IPS DF 4.7 (cell line): ENCODE results near the gene RAB3B.
"Not testable (repeated sequence)": the region's sequence is repeated elsewhere in the genome, so short reads cannot be mapped to it uniquely, and the experiment has no call there.

Source experiments
- DNase-seq: peaks from one replicate; pipeline ENCODE4 v3.0.0-alpha.2; 2013; ENCODE audit warnings: low spot score; ENCODE audit errors: extremely low read depth

RAB3B gene

GRCh38 chr1:51990478-51990965 lies at the start of gene RAB3B:
Gene RAB3B, minus strand, starts transcription at chr1:51990700. Its CDS starts 13,583 bp downstream, at chr1:51977117.
- no peak for DNase-seq

GRCh38 chr1:52037909-52038308 lies 47.4 kb upstream of the RAB3B start:
- no peak for DNase-seq

DNA sequence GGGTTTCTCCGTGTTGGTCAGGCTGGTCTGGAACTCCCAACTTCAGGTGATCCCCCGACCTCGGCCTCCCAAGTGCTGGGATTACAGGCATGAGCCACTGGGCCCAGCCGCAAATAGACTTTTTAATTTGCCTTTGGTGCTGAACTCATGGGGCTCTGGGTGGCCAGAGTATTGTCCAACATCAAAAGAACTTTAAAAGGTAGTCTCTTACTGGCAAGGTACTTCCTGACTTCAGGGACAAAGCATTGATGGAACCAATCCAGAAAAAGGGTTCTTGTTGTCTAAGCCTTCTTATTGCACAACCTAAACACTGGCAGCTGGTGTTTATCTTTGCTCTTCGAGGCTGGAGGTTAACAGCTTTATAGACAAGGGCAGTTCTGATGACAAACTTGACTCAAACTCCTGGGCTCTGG lies 46.9 kb upstream of the RAB3B start:
- no peak for DNase-seq

DNA sequence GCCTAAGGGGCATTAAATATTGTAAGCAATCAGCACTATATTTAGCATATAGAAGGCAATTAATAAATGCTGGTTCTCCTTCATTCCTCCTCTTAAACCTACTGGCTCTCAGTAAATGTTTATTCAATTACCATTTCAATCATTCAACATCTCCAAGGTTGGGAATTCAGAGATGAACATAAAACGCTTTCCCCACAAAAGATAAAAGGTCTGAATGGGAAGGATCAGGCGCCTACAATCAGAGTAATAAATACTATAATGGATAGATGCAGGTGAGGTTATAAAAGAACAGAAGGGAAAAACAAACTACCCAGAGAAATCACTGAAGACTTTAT lies 43.5 kb upstream of the RAB3B start:
- DNase-seq: no peak

DNA sequence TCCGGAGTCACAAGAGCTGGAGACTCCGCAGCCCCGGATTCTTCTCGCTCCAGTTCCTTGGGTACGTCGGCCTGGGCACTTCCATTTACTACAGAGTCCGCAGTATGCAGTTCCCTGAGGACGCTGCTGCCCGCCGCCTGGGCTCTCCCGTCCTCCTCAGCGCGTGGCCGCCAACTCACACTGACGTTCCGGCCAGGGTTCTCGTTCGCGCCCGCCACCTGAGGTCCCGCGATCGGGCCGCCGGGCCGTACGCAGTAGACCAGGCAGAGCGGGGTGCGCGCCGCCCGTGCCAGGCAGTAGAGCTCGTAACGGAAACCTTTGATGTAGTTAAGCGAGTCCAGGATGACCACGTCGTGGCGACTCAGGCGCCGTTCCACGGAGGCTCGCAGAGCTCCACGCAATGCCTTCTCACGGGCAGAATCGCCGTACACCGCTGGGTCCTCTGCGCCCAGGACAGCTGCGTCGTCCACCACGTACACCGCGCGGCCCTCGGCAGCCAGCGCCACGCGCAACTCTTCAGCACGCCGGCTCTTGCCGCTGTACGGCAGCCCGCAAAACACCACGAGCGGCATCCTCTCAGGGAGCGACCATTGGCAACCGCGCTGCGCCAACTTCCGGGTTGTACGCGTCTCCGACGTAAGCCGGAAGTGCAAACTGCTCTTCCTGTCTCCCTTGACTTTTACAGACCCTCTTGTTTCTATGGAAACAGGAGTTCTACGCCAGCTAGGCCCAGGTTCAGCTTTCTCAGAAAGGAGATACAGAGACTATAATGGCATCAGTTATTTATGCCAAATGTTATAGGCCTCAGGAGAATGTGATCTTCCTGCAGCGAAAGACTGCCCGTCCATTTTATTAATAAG lies 42.9 kb upstream of the RAB3B start, which contains the start of gene KTI12:
Gene KTI12, minus strand, starts transcription at position 621 of the 860 bp plus-strand sequence. Its CDS starts 49 bp downstream, at position 572.
- DNase-seq: no peak

DNA sequence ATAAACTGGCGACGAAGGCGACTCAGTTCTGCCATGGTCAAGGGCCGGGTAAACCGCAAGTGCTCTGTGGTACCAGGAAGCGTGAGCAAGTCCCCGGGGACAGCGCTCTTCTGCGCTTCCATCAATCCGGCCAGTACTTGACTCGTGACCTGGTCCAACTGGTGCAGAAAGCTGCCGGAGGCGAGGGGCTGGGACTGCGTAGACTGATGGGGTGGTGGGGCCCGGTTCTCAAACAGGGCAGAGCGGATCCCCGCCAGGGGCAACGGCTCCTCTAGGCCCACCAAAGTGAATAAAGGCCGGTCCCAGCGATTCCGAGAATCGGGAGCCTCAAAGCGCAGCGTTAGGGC lies 42.3 kb upstream of the RAB3B start:
- DNase-seq: no peak

DNA sequence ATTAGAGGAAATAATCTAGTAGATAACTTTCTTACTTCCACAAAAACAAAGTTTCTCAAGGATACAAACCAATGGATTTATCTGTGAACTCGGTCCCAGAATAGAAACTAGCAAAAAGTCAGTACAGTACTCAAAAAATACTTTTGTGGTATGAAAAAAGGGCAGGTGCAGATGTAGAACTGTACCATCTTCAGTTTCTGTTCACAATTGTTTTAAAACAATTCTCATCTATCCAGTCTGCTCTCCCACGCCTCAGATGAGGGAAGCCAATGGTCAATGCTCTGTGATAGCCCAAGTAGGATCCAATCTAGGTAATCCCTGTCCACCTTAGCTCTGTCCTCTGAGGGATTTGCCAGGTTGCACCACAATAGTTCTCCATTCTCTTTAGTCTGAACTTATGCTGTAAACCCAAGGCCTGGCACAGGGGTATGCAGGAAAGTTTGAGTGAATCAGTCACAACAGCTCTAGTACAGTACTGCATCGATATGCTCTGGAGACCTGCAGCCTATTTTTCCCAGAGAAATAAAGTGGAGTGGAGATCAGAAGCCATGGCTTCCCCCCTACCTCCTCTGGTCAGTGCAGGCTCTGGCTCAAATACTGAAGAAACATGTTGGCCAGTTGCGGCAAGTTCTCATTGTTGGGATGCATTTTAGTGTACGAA lies 41.8 kb upstream of the RAB3B start:
- no peak for DNase-seq

DNA sequence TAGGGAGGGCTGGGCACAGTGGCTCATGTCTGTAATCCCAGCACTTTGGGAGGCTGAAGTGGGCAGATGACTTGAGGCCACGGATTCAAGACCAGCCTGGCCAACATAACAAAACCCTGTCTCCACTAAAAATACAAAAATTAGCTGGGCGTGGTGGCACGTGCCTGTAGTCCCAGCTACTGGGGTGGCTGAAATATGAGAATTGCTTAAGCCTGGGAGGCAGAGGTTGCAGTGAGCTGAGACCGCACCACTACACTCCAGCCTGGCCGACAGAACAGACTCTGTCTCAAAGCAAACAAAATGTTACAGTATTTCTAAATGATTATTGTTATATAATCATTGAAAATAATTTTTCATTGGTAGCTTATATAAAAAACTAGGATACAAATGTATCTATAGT lies 38.3 kb upstream of the RAB3B start:
- not testable (repeated sequence) for DNase-seq

GRCh38 chr1:52028328-52028727 lies 37.8 kb upstream of the RAB3B start:
- DNase-seq: no peak

DNA sequence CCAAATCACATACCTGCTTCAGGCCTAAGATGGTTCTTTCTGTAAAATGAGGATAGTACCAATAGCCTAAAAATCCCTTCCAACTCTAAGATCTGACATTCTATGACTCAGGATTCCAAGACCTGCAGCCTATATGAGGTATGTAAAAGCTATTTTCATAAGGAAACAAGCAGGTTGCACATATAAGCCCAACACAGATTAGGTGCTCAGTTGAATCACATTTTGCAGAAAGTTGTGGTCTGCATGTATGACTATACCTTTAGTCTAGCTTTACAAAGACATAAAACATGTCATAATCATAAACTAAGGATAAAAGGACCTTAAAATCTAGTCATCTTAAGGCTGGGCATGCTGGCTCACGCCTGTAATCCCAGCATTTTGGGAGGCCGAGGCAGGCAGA lies 35.8 kb upstream of the RAB3B start:
- no peak for DNase-seq

DNA sequence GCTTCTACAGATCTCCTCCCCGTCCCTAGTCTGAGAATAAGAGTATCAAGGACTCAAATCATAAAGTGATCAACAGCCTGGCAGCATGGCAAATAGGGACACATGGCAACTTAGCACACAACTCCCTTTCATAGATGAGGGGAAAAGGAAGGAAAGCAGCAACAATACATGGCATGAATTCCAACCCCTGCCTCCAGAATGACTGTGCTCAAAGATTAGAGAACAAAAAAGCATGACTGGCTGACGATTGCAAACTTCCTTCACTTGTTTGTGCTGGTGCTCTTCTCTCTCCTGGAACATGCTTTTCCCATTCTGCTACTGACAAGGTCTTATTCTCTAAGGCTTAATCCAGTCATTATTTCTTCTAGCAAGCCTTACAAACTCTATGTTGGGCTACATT lies 31.6 kb upstream of the RAB3B start:
- no peak for DNase-seq

- no peak for DNase-seq
Observed at GRCh38 chr1:52008071-52008809, 17.7 kb upstream of the RAB3B start.

GRCh38 chr1:52007215-52008002 lies 16.9 kb upstream of the RAB3B start:
- no peak for DNase-seq

- not testable (repeated sequence) for DNase-seq
Observed at GRCh38 chr1:52006081-52006553, 15.6 kb upstream of the RAB3B start.

- not testable (repeated sequence) for DNase-seq
Observed at GRCh38 chr1:52005548-52005947, 15.0 kb upstream of the RAB3B start.

GRCh38 chr1:52003877-52004276 lies 13.4 kb upstream of the RAB3B start:
- no peak for DNase-seq

GRCh38 chr1:52002038-52002917 lies 11.8 kb upstream of the RAB3B start:
- DNase-seq: peak; percentile 99

- DNase-seq: no peak
Observed at GRCh38 chr1:51998701-51999100, 8.2 kb upstream of the RAB3B start.

DNA sequence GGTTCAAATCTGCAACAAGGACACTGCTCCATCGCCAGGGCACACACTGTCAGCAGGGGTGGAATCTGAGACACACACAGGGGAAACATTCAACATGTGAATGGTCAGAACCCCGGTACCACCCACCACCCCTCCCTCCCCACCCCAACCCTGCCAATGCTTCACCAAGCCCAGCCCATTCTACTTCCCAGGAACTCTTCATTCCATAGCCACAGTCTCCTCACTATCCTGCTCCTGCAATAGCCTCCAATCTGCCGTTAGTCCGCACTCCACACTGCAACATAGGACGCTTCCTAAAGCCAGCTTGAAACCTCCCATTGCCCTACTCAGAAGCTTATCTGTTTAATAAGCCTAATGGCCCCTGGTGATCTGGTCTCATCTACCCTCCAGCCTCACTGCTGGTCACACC lies 7.5 kb upstream of the RAB3B start:
- DNase-seq: no peak
